ENCODE results near the gene NPM3. TPM values are rescaled to one million over a fixed set of nuclear protein-coding genes. Genes with fewer than 3 reads are reported as not detected.

The NPM3 gene
- total and polyA plus RNA-seq, 7 donors, result 17.8 to 64.9 (median 26.4) TPM

GRCh38 chr10:101781655-101781983 lies 1.6 kb downstream of the NPM3 start:
- DNase-seq, result peak; percentile 43
- H3K27ac ChIP-seq, result no peak overlapping the region
- H3K4me3 ChIP-seq, result no peak overlapping the region
- no peaks in the 10 kb centered on the region for H3K9me3 ChIP-seq
- H3K4me1 ChIP-seq, result peaks cover 0 to 60% (median 53%) of the 10 kb centered on the region in 4 donors
- WGBS, 2 donors, result 86 to 89% methylated on average over 7 of the region's 7 CpGs
- peaks cover 10 to 35% (median 22%) of the 10 kb centered on the region in 3 donors for H3K27me3 ChIP-seq
- intact Hi-C loops (cut with DNase I), result loop anchor here (2.0 to 10.0 kb wide), 5 partner anchors 36 to 567 kb away; partner anchors contain the start of genes DPCD, OGA and POLL
- peaks cover 0 to 26% (median 9%) of the 10 kb centered on the region in 4 donors for H3K36me3 ChIP-seq
- TF ChIP-seq POLR2AphosphoS5 (IDR thresholded peaks at IDR 0.05) (no peak), EP300 (IDR thresholded peaks at IDR 0.05) (no peak), CTCF (IDR thresholded peaks at IDR 0.05) (no peak), POLR2A (IDR thresholded peaks at IDR 0.05) (no peak)

GRCh38 chr10:101780818-101781654 lies 2.2 kb downstream of the NPM3 start:
- peaks cover 15 to 41% (median 27%) of the 10 kb centered on the region in 3 donors for H3K27me3 ChIP-seq
- peaks cover 0 to 20% (median 5%) of the 10 kb centered on the region in 4 donors for H3K36me3 ChIP-seq
- DNase-seq, result peak; percentile 73
- intact Hi-C loops (cut with DNase I), result loop anchor here (1.0 to 10.0 kb wide), 6 partner anchors 36 to 566 kb away; partner anchors contain the start of genes DPCD, OGA and POLL
- TF ChIP-seq POLR2A (IDR thresholded peaks at IDR 0.05) (no peak), CTCF (IDR thresholded peaks at IDR 0.05) (peak in 3 of 4 experiments; percentile 78 to 89 (median 81)), POLR2AphosphoS5 (IDR thresholded peaks at IDR 0.05) (no peak)
- peaks cover 0 to 65% (median 58%) of the 10 kb centered on the region in 4 donors for H3K4me1 ChIP-seq
- 61 to 65% methylated on average over 14 of the region's 14 CpGs for WGBS, 2 donors
- no peaks in the 10 kb centered on the region for H3K9me3 ChIP-seq
- H3K27ac ChIP-seq, result no peak overlapping the region
- no peak overlapping the region for H3K4me3 ChIP-seq

- Histone ChIP-seq H3K4me3 (peak overlapping the region; percentile 7 to 45 (median 36)), H3K27ac (no peak overlapping the region), H3K4me1 (peaks cover 0 to 69% (median 65%) of the 10 kb centered on the region in 4 donors), H3K36me3 (peaks cover 0 to 13% (median 0%) of the 10 kb centered on the region in 4 donors), H3K27me3 (peaks cover 21 to 47% (median 35%) of the 10 kb centered on the region in 3 donors), H3K9me3 (no peaks in the 10 kb centered on the region)
- intact Hi-C loops (cut with DNase I), result loop anchor here (1.0 to 10.0 kb wide), 6 partner anchors 37 to 566 kb away; partner anchors contain the start of genes DPCD, OGA and POLL
- DNase-seq, result peak; percentile 61
- TF ChIP-seq EP300 (IDR thresholded peaks at IDR 0.05) (no peak), POLR2A (IDR thresholded peaks at IDR 0.05) (no peak), POLR2AphosphoS5 (IDR thresholded peaks at IDR 0.05) (no peak), CTCF (IDR thresholded peaks at IDR 0.05) (no peak)
- WGBS, 2 donors, result 19 to 26% methylated on average over 17 of the region's 17 CpGs
These were observed 2.9 kb downstream of the NPM3 start for GRCh38 chr10:101780187-101780817.

DNA sequence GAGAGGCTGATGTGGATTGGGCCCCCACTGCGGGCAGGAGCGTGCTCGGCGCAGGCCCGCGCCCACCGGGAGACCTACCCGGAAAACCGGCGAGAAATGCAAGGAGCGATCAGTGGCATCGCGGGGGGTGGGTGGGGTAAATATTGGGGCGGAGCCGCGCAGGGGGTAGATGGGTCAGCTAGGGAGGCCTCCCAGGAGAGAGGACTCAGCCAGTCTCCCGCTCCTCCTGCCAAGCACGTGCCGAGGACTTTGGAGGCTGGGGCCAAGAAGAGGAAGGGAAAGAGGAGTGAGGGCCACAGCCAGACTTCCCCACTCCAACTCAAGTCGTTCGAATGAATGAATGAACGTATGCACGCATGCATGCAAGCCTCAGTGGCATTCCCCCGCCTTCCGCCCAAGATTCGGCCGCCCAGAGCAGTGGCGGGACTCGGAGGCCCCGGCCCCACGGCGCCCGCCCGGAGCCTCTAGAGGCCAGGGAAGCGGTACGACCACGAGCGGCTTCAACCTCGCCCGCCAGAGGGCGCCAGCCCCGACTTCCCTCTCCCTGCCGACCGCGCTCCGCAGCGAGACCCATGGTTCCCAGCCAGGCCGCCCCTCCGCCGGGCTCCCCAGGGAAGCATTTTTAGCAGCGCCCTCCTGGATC lies 3.6 kb downstream of the NPM3 start:
- Histone ChIP-seq H3K27me3 (peaks cover 27 to 54% (median 41%) of the 10 kb centered on the region in 3 donors), H3K27ac (no peak overlapping the region), H3K36me3 (peaks cover 0 to 7% (median 0%) of the 10 kb centered on the region in 4 donors), H3K4me1 (peaks cover 0 to 74% (median 71%) of the 10 kb centered on the region in 4 donors), H3K4me3 (peak overlapping the region; percentile 7 to 45 (median 36)), H3K9me3 (no peaks in the 10 kb centered on the region)
- WGBS, 2 donors, result 1 to 2% methylated on average over 51 of the region's 51 CpGs
- peak; percentile 52 to 91 (median 66) for TF ChIP-seq CTCF (IDR thresholded peaks at IDR 0.05)
- no peak for TF ChIP-seq POLR2AphosphoS5 (IDR thresholded peaks at IDR 0.05)
- intact Hi-C loops (cut with DNase I), result loop anchor here (1.0 to 10.0 kb wide), 6 partner anchors 38 to 565 kb away; partner anchors contain the start of genes DPCD, OGA and POLL
- DNase-seq, result peak; percentile 88

All from sigmoid colon (tissue), 7 donors.